ENCODE results near the gene TRAPPC2L.

TRAPPC2L gene

GRCh38 chr16:88856828-88857727, at the start of gene TRAPPC2L, which contains the start of gene GALNS:
Gene TRAPPC2L, plus strand, starts transcription at chr16:88857127. Its CDS starts 24 bp downstream, at chr16:88857151.
Gene GALNS, minus strand, starts transcription at chr16:88856947. Its CDS starts 70 bp downstream, at chr16:88856877.
- H3K4me3 ChIP-seq (replicated peaks; ENCODE audit: low read depth, low read length), result peak within 1 kb of the TSS; percentile 99
- H3K36me3 ChIP-seq (ENCODE audit: control insufficient read depth, insufficient read depth, low read length), result peaks cover 14% of the 10 kb centered on the region
- TF ChIP-seq CTCF (IDR thresholded peaks at IDR 0.05; ENCODE audit: insufficient read depth, low read length, poor library complexity, severe bottlenecking), result no peak

GRCh38 chr16:88807142-88807625, 49.7 kb upstream of the TRAPPC2L start:
- DNase-seq (ENCODE audit: extremely low read depth, insufficient read length), result no peak
- Histone ChIP-seq H3K27me3 (replicated peaks; ENCODE audit: control insufficient read depth, insufficient read depth, low read length) (no peaks in the 10 kb centered on the region), H3K4me3 (replicated peaks; ENCODE audit: low read depth, low read length) (no peak overlapping the region), H3K36me3 (ENCODE audit: control insufficient read depth, insufficient read depth, low read length) (peaks cover 38% of the 10 kb centered on the region)
- TF ChIP-seq CTCF (IDR thresholded peaks at IDR 0.05; ENCODE audit: insufficient read depth, low read length, poor library complexity, severe bottlenecking), result no peak

More at GRCh38 chr16:88856828-88857727, at the start of gene TRAPPC2L, which contains the start of gene GALNS:
- no peaks in the 10 kb centered on the region for H3K27me3 ChIP-seq (replicated peaks; ENCODE audit: control insufficient read depth, insufficient read depth, low read length)
- DNase-seq (ENCODE audit: extremely low read depth, insufficient read length), result peak; percentile 93

GRCh38 chr16:88807626-88808453, 49.1 kb upstream of the TRAPPC2L start:
- H3K27me3 ChIP-seq (replicated peaks; ENCODE audit: control insufficient read depth, insufficient read depth, low read length), result no peaks in the 10 kb centered on the region
- no peak for DNase-seq (ENCODE audit: extremely low read depth, insufficient read length)
- no peak for TF ChIP-seq CTCF (IDR thresholded peaks at IDR 0.05; ENCODE audit: insufficient read depth, low read length, poor library complexity, severe bottlenecking)
- H3K36me3 ChIP-seq (ENCODE audit: control insufficient read depth, insufficient read depth, low read length), result peaks cover 38% of the 10 kb centered on the region
- H3K4me3 ChIP-seq (replicated peaks; ENCODE audit: low read depth, low read length), result no peak overlapping the region

- H3K27me3 ChIP-seq (replicated peaks; ENCODE audit: control insufficient read depth, insufficient read depth, low read length), result no peaks in the 10 kb centered on the region
- TF ChIP-seq CTCF (IDR thresholded peaks at IDR 0.05; ENCODE audit: insufficient read depth, low read length, poor library complexity, severe bottlenecking), result no peak
- no peak for DNase-seq (ENCODE audit: extremely low read depth, insufficient read length)
- no peak overlapping the region for H3K4me3 ChIP-seq (replicated peaks; ENCODE audit: low read depth, low read length)
- peaks cover 38% of the 10 kb centered on the region for H3K36me3 ChIP-seq (ENCODE audit: control insufficient read depth, insufficient read depth, low read length)
Measured at GRCh38 chr16:88809068-88809675, 47.8 kb upstream of the TRAPPC2L start.

GRCh38 chr16:88809676-88810165, 47.2 kb upstream of the TRAPPC2L start:
- no peaks in the 10 kb centered on the region for H3K27me3 ChIP-seq (replicated peaks; ENCODE audit: control insufficient read depth, insufficient read depth, low read length)
- H3K36me3 ChIP-seq (ENCODE audit: control insufficient read depth, insufficient read depth, low read length), result peaks cover 38% of the 10 kb centered on the region
- TF ChIP-seq CTCF (IDR thresholded peaks at IDR 0.05; ENCODE audit: insufficient read depth, low read length, poor library complexity, severe bottlenecking), result no peak
- no peak for DNase-seq (ENCODE audit: extremely low read depth, insufficient read length)
- peak overlapping the region; percentile 88 for H3K4me3 ChIP-seq (replicated peaks; ENCODE audit: low read depth, low read length)
